Activated B cell treated with CpG ODN at 0.5 μM for 24 hours (primary cell): ENCODE results near the gene C10orf62. TPM values are rescaled to one million over a fixed set of nuclear protein-coding genes. Genes with fewer than 3 reads are reported as not detected.

Experiments used
- ATAC-seq: fragments of 200-7000 bp; cut with Tn5 transposase; one replicate; pipeline ENCODE4 v1.10.0; 2021; ENCODE audit warnings: low read depth, mild to moderate bottlenecking, moderate library complexity
- CTCF ChIA-PET: fragments of 350-600 bp; sonication (Branson Sonifier 250); formaldehyde crosslinking; loops from one replicate; lab custom pipeline; 2021; ENCODE audit warnings: antibody characterized with exemption; lab: Charles Lee
- POLR2A ChIA-PET: fragments of 350-600 bp; sonication (Branson Sonifier 250); formaldehyde crosslinking; loops from one replicate; lab custom pipeline; 2021; ENCODE audit warnings: antibody characterized with exemption; lab: Charles Lee
- DNase-seq: peaks from one replicate; pipeline ENCODE4 v3.0.0; 2022
- H3K27ac Mint-ChIP-seq: one replicate; pipeline ENCODE4 v1.8.0; 2020; ENCODE audit warnings: mixed read lengths
- H3K27me3 Mint-ChIP-seq: one replicate; pipeline ENCODE4 v1.8.0; 2021; ENCODE audit warnings: mixed read lengths
- H3K36me3 Mint-ChIP-seq: one replicate; pipeline ENCODE4 v1.8.0; 2021; ENCODE audit warnings: low read depth, mixed read lengths
- H3K4me1 Mint-ChIP-seq: one replicate; pipeline ENCODE4 v1.8.0; 2021; ENCODE audit warnings: mixed read lengths
- H3K4me3 Mint-ChIP-seq: one replicate; pipeline ENCODE4 v1.8.0; 2020; ENCODE audit warnings: mild to moderate bottlenecking, mixed read lengths
- H3K9me3 Mint-ChIP-seq: one replicate; pipeline ENCODE4 v1.8.0; 2020; ENCODE audit warnings: mixed read lengths
- CTCF ChIP-seq: fragments of 200-600 bp; IDR thresholded peaks from one replicate; pipeline ENCODE4 v1.8.0; 2022; ENCODE audit warnings: antibody characterized with exemption, mild to moderate bottlenecking
- intact Hi-C: fragments of 100-400 bp; cut with micrococcal nuclease; formaldehyde crosslinking; loops from one replicate; pipeline ENCODE4 v1.15.1; 2024
- total RNA-seq: library from RNA; stranded (reverse); gene quantifications from 2 replicates; pipeline ENCODE4 v1.2.3, GENCODE V29; 2022

C10orf62 gene
- total RNA-seq, 1 donor from 2014 or later = not detected

GRCh38 chr10:97590082-97590747 is 694 bp downstream of the C10orf62 start:
- CTCF ChIA-PET = interaction anchor here (1.0 kb wide), 1 partner anchor 141 kb away, joined by 3 read pairs; no protein-coding TSS in a partner anchor
- H3K4me3 Mint-ChIP-seq = no peak overlapping the region
- H3K27ac Mint-ChIP-seq = no peak overlapping the region
- no peaks in the 10 kb centered on the region for H3K4me1 Mint-ChIP-seq
- DNase-seq (no peak), ATAC-seq (no peak)
- POLR2A ChIA-PET = interaction anchor here (0.7 kb wide), 1 partner anchor 280 kb away, joined by 4 read pairs; no protein-coding TSS in a partner anchor
- H3K27me3 Mint-ChIP-seq = no peaks in the 10 kb centered on the region
- intact Hi-C loops = no loop called here
- TF ChIP-seq CTCF = no peak
- H3K36me3 Mint-ChIP-seq = no peaks in the 10 kb centered on the region
- H3K9me3 Mint-ChIP-seq = no peaks in the 10 kb centered on the region

- no peak for DNase-seq
- CTCF ChIA-PET = interaction anchor here (1.0 kb wide), 1 partner anchor 141 kb away, joined by 3 read pairs; no protein-coding TSS in a partner anchor
- Mint-ChIP-seq H3K36me3 (no peaks in the 10 kb centered on the region), H3K4me3 (no peak overlapping the region), H3K4me1 (no peaks in the 10 kb centered on the region), H3K27me3 (no peaks in the 10 kb centered on the region), H3K9me3 (no peaks in the 10 kb centered on the region), H3K27ac (no peak overlapping the region)
- TF ChIP-seq CTCF = no peak
- POLR2A ChIA-PET = no interaction called here
- intact Hi-C loops = no loop called here
- ATAC-seq = no peak
Measured at GRCh38 chr10:97590748-97591495, 1.4 kb downstream of the C10orf62 start.

- ATAC-seq (no peak), DNase-seq (no peak)
- no peak overlapping the region for H3K4me3 Mint-ChIP-seq
- POLR2A ChIA-PET = no interaction called here
- H3K36me3 Mint-ChIP-seq = no peaks in the 10 kb centered on the region
- H3K9me3 Mint-ChIP-seq = no peaks in the 10 kb centered on the region
- intact Hi-C loops = no loop called here
- no peak overlapping the region for H3K27ac Mint-ChIP-seq
- CTCF ChIA-PET = no interaction called here
- TF ChIP-seq CTCF = no peak
- H3K27me3 Mint-ChIP-seq = no peaks in the 10 kb centered on the region
- no peaks in the 10 kb centered on the region for H3K4me1 Mint-ChIP-seq
Measured at GRCh38 chr10:97593421-97593820, 3.9 kb downstream of the C10orf62 start.

- DNase-seq (no peak), ATAC-seq (no peak)
- CTCF ChIA-PET = no interaction called here
- Mint-ChIP-seq H3K36me3 (no peaks in the 10 kb centered on the region), H3K9me3 (no peaks in the 10 kb centered on the region), H3K27ac (no peak overlapping the region), H3K27me3 (no peaks in the 10 kb centered on the region), H3K4me3 (no peak overlapping the region), H3K4me1 (no peaks in the 10 kb centered on the region)
- intact Hi-C loops = no loop called here
- no peak for TF ChIP-seq CTCF
- POLR2A ChIA-PET = no interaction called here
Measured at GRCh38 chr10:97596101-97597082, 6.9 kb downstream of the C10orf62 start.
